HEK293 (cell line): ENCODE results near the gene FGR.

Source experiments
- CTCF ChIA-PET: fragments of 350-600 bp; formaldehyde crosslinking; extraction: SDS; loops from one replicate; lab custom pipeline; 2021; ENCODE audit warnings: antibody characterized with exemption; lab: Yijun Ruan, JAX
- POLR2A ChIA-PET: fragments of 300-600 bp; formaldehyde crosslinking; extraction: SDS; loops from one replicate; lab custom pipeline; 2020; ENCODE audit warnings: antibody characterized with exemption, inconsistent platforms; lab: Yijun Ruan, JAX
- H3K27ac ChIP-seq: fragments of 200-500 bp; sonication (Bioruptor generic); 2 replicates; pipeline ENCODE4 v1.5.1; 2014; ENCODE audit warnings: low read depth, low read length, control low read depth, inconsistent platforms; ENCODE audit errors: extremely low read depth
- H3K36me3 ChIP-seq, 2 experiments: fragments of 200-500 bp in 1 of 2; sonication (Bioruptor generic) in 1 of 2; 1 replicate in 1 of 2; 2 replicates in 1 of 2; pipeline ENCODE4 v1.5.1; 2014 to 2017; ENCODE audit warnings: inconsistent platforms in 2 of 2, low read length in 2 of 2; ENCODE audit not compliant: control insufficient read depth in 2 of 2, insufficient read depth in 1 of 2
- H3K4me1 ChIP-seq: fragments of 200-500 bp; sonication (Bioruptor generic); 2 replicates; pipeline ENCODE4 v1.5.1; 2014; ENCODE audit warnings: mild to moderate bottlenecking, low read length, inconsistent platforms; ENCODE audit not compliant: control insufficient read depth, insufficient read depth
- H3K4me3 ChIP-seq: 2 replicates; pipeline ENCODE4 v1.5.1; 2011; ENCODE audit warnings: low read depth, mild to moderate bottlenecking, control low read depth, low read length, moderate library complexity
- H3K9me3 ChIP-seq: fragments of 200-500 bp; sonication (Bioruptor generic); 2 replicates; pipeline ENCODE4 v1.5.1; 2014; ENCODE audit warnings: low read depth, low read length, inconsistent platforms; ENCODE audit not compliant: control insufficient read depth, insufficient read depth
- ELK4 ChIP-seq: IDR thresholded peaks from 2 replicates; pipeline ENCODE4 v1.6.1; 2011; ENCODE audit warnings: mild to moderate bottlenecking, low read depth, low read length, borderline replicate concordance
- GLI2 ChIP-seq: fragments of 450-650 bp; formaldehyde crosslinking; IDR thresholded peaks from 2 replicates; pipeline ENCODE4; 2017; ENCODE audit warnings: missing biosample characterization, missing genetic modification characterization, low read depth, borderline replicate concordance
- MZF1 ChIP-seq: fragments of 450-650 bp; formaldehyde crosslinking; IDR thresholded peaks from 2 replicates; pipeline ENCODE4 v1.5.1; 2017; ENCODE audit warnings: missing biosample characterization, missing genetic modification characterization, borderline replicate concordance
- ZBTB49 ChIP-seq: fragments of 450-650 bp; formaldehyde crosslinking; IDR thresholded peaks from 2 replicates; pipeline ENCODE4 v1.5.1; 2016; ENCODE audit warnings: missing biosample characterization, missing genetic modification characterization, low read depth
- ZIC2 ChIP-seq: fragments of 450-650 bp; formaldehyde crosslinking; IDR thresholded peaks from 2 replicates; pipeline ENCODE4 v1.5.1; 2016; ENCODE audit warnings: missing biosample characterization, missing genetic modification characterization
- ZNF248 ChIP-seq: fragments of 450-650 bp; formaldehyde crosslinking; IDR thresholded peaks from 2 replicates; pipeline ENCODE4 v1.5.1; 2017; ENCODE audit warnings: missing biosample characterization, missing genetic modification characterization
- ZNF404 ChIP-seq: fragments of 450-650 bp; formaldehyde crosslinking; IDR thresholded peaks from 2 replicates; pipeline ENCODE4 v1.5.1; 2017; ENCODE audit warnings: missing biosample characterization, missing genetic modification characterization
- ZNF426 ChIP-seq: fragments of 450-650 bp; formaldehyde crosslinking; IDR thresholded peaks from 2 replicates; pipeline ENCODE4 v1.5.1; 2017; ENCODE audit warnings: missing biosample characterization, missing genetic modification characterization, mild to moderate bottlenecking, inconsistent platforms, moderate library complexity
- ZNF561 ChIP-seq: fragments of 450-650 bp; IDR thresholded peaks from 2 replicates; pipeline ENCODE4 v1.5.1; 2018; ENCODE audit warnings: missing biosample characterization, missing genetic modification characterization, borderline replicate concordance
- ZNF629 ChIP-seq: fragments of 450-650 bp; formaldehyde crosslinking; IDR thresholded peaks from 2 replicates; pipeline ENCODE4 v1.5.1; 2017; ENCODE audit warnings: missing biosample characterization, missing genetic modification characterization
- ZNF645 ChIP-seq: fragments of 450-650 bp; formaldehyde crosslinking; IDR thresholded peaks from 2 replicates; pipeline ENCODE4; 2016; ENCODE audit warnings: missing biosample characterization, missing genetic modification characterization
- ZNF677 ChIP-seq: fragments of 450-650 bp; IDR thresholded peaks from 2 replicates; pipeline ENCODE4 v1.5.0; 2018; ENCODE audit warnings: missing biosample characterization, mild to moderate bottlenecking, missing genetic modification characterization, moderate library complexity
- ZXDB ChIP-seq: fragments of 450-650 bp; formaldehyde crosslinking; IDR thresholded peaks from 2 replicates; pipeline ENCODE4 v1.5.1; 2016; ENCODE audit warnings: missing biosample characterization, missing genetic modification characterization
- TF ChIP-seq, protein P1 (sequence below): fragments of 450-650 bp; formaldehyde crosslinking; IDR thresholded peaks from 2 replicates; pipeline ENCODE4 v1.5.1; 2016; ENCODE audit warnings: missing biosample characterization, missing genetic modification characterization, borderline replicate concordance
- TF ChIP-seq, protein P2 (sequence below): fragments of 450-650 bp; formaldehyde crosslinking; IDR thresholded peaks from 2 replicates; pipeline ENCODE4 v1.5.1; 2016; ENCODE audit warnings: missing biosample characterization, missing genetic modification characterization, borderline replicate concordance
- TF ChIP-seq, protein P3 (sequence below): fragments of 450-650 bp; formaldehyde crosslinking; IDR thresholded peaks from 2 replicates; pipeline ENCODE4 v1.5.1; 2016; ENCODE audit warnings: missing biosample characterization, missing genetic modification characterization

The FGR gene

GRCh38 chr1:27671964-27672749, 37.2 kb upstream of the FGR start, which contains the start of gene IFI6 (continued):
- no peak for TF ChIP-seq ZBTB49
- TF ChIP-seq ZNF677 (tag by site-specific recombination), result no peak
- TF ChIP-seq, protein P1, sequence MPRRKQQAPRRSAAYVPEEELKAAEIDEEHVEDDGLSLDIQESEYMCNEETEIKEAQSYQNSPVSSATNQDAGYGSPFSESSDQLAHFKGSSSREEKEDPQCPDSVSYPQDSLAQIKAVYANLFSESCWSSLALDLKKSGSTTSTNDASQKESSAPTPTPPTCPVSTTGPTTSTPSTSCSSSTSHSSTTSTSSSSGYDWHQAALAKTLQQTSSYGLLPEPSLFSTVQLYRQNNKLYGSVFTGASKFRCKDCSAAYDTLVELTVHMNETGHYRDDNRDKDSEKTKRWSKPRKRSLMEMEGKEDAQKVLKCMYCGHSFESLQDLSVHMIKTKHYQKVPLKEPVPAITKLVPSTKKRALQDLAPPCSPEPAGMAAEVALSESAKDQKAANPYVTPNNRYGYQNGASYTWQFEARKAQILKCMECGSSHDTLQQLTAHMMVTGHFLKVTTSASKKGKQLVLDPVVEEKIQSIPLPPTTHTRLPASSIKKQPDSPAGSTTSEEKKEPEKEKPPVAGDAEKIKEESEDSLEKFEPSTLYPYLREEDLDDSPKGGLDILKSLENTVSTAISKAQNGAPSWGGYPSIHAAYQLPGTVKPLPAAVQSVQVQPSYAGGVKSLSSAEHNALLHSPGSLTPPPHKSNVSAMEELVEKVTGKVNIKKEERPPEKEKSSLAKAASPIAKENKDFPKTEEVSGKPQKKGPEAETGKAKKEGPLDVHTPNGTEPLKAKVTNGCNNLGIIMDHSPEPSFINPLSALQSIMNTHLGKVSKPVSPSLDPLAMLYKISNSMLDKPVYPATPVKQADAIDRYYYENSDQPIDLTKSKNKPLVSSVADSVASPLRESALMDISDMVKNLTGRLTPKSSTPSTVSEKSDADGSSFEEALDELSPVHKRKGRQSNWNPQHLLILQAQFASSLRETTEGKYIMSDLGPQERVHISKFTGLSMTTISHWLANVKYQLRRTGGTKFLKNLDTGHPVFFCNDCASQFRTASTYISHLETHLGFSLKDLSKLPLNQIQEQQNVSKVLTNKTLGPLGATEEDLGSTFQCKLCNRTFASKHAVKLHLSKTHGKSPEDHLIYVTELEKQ (tag by site-specific recombination), result no peak
- TF ChIP-seq ZNF645, result no peak
- no peak for TF ChIP-seq ZNF426 (tag by site-specific recombination)
- TF ChIP-seq MZF1 (tag by site-specific recombination), result no peak
- no peak for TF ChIP-seq ZNF248 (tag by site-specific recombination)
- TF ChIP-seq ZIC2 (tag by site-specific recombination), result peak; percentile 84
- TF ChIP-seq, protein P2, sequence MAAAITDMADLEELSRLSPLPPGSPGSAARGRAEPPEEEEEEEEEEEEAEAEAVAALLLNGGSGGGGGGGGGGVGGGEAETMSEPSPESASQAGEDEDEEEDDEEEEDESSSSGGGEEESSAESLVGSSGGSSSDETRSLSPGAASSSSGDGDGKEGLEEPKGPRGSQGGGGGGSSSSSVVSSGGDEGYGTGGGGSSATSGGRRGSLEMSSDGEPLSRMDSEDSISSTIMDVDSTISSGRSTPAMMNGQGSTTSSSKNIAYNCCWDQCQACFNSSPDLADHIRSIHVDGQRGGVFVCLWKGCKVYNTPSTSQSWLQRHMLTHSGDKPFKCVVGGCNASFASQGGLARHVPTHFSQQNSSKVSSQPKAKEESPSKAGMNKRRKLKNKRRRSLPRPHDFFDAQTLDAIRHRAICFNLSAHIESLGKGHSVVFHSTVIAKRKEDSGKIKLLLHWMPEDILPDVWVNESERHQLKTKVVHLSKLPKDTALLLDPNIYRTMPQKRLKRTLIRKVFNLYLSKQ (tag by site-specific recombination), result no peak
- TF ChIP-seq ZXDB (tag by site-specific recombination), result no peak; the same call in 1 of the 2 replicates

- TF ChIP-seq, protein P3, sequence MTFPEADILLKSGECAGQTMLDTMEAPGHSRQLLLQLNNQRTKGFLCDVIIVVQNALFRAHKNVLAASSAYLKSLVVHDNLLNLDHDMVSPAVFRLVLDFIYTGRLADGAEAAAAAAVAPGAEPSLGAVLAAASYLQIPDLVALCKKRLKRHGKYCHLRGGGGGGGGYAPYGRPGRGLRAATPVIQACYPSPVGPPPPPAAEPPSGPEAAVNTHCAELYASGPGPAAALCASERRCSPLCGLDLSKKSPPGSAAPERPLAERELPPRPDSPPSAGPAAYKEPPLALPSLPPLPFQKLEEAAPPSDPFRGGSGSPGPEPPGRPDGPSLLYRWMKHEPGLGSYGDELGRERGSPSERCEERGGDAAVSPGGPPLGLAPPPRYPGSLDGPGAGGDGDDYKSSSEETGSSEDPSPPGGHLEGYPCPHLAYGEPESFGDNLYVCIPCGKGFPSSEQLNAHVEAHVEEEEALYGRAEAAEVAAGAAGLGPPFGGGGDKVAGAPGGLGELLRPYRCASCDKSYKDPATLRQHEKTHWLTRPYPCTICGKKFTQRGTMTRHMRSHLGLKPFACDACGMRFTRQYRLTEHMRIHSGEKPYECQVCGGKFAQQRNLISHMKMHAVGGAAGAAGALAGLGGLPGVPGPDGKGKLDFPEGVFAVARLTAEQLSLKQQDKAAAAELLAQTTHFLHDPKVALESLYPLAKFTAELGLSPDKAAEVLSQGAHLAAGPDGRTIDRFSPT (tag by site-specific recombination), result no peak
- TF ChIP-seq GLI2 (tag by site-specific recombination), result no peak
- TF ChIP-seq ELK4, result no peak
- no peak for TF ChIP-seq ZNF404 (tag by site-specific recombination)
- no peak for TF ChIP-seq ZNF629 (tag by site-specific recombination)
- TF ChIP-seq ZNF561 (tag by site-specific recombination), result no peak
- Histone ChIP-seq H3K4me1 (no peaks in the 10 kb centered on the region), H3K9me3 (no peaks in the 10 kb centered on the region), H3K4me3 (no peak overlapping the region), H3K36me3 (no peaks in the 10 kb centered on the region), H3K27ac (no peak overlapping the region)
- CTCF ChIA-PET, result interaction anchor here (0.5 to 13.1 kb wide), 43 partner anchors 8 to 415 kb away, joined by 3 to 317 read pairs (median 4); partner anchors contain the start of genes FAM76A, MAP3K6 and STX12
- POLR2A ChIA-PET, result interaction anchor here (0.6 to 4.1 kb wide), 7 partner anchors 55 to 297 kb away, joined by 3 to 31 read pairs (median 5); partner anchors contain the start of genes FAM76A, PPP1R8 and STX12
These were observed 34.9 kb upstream of the FGR start for GRCh38 chr1:27669876-27670275.
